ENCODE results near the gene SLC33A1.
"Not testable (repeated sequence)": the region's sequence is repeated elsewhere in the genome, so short reads cannot be mapped to it uniquely, and the experiment has no call there.

SLC33A1 gene

DNA sequence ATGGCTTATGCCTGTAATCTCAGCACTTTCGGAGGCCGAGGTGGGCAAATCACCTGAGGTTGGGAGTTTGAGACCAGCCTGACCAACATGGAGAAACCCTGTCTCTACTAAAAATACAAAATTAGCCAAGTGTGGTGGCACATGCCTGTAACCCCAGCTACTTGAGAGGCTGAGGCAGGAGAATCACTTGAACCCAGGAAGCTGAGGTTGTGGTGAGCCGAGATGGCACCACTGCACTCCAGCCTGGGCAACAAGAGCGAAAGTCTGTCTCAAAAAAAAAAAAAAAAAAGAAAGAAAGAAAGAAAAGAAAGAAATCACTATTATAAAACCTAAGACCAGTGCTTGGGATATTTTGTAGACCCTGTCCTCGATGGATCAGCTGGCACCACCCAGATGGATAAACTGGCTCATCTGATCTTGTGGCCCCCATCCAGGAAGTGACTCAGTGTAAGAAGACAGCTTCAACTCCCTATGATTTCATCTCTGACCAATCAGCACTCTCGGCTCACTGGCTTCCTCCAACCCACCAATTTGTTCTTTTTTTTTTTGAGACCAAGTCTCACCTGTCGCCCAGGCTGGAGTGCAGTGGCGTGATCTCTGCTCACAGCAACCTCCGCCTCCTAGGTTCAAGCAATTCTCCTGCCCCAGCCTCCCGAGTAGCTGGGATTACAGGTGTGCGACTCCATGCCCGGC, 8.2 kb upstream of the SLC33A1 start:
- H3K27ac ChIP-seq (ENCODE audit: insufficient read depth, low read depth, low read length, poor library complexity, severe bottlenecking); H3K4me3 ChIP-seq (ENCODE audit: insufficient read depth, low read depth, low read length); H3K4me1 ChIP-seq (ENCODE audit: control insufficient read depth, insufficient read depth, low read length); H3K36me3 ChIP-seq (ENCODE audit: control insufficient read depth, insufficient read depth, low read length); H3K27me3 ChIP-seq (ENCODE audit: control insufficient read depth, insufficient read depth, low read length, poor library complexity, severe bottlenecking); H3K9me3 ChIP-seq (ENCODE audit: control insufficient read depth, low read length): not testable (repeated sequence)
- 89 to 93% methylated on average over 11 to 12 of the region's 12 CpGs for WGBS, 2 experiments

DNA sequence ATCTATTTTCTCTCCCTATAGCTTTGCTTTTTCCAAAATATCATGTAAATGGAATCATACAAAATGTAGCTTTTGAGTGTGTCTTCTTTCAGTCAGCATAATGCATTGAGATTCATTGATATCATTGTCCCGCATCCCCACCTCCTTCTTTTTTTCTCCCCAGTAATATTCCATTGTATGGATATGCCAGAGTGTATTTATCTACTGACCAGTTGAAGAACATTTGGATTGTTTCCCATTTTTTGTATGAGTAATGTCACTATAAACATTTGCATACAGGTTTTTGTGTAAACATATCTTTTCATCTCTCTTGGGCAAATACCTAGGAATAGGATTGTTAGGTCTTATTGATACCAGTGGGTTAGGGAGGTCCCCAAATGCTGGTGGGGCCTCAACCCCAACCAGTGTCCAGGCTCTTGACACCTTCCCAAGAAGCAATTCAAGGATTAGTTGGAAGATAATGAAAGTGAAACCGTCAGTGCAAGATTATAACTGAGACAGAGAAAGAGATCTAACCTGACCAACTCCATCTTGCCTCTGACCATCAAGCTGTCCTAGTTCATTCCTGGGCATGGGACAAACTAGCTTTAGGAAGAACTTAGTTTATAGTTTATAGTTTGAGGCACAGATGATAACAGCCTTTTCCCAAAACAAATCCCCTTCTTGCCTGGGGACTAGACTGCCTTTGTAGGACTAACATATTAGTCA, 7.4 kb upstream of the SLC33A1 start:
- Histone ChIP-seq H3K4me3 (ENCODE audit: insufficient read depth, low read depth, low read length) (no peak overlapping the region), H3K27ac (ENCODE audit: insufficient read depth, low read depth, low read length, poor library complexity, severe bottlenecking) (no peak overlapping the region), H3K36me3 (ENCODE audit: control insufficient read depth, insufficient read depth, low read length) (no peaks in the 10 kb centered on the region), H3K4me1 (ENCODE audit: control insufficient read depth, insufficient read depth, low read length) (no peaks in the 10 kb centered on the region), H3K27me3 (ENCODE audit: control insufficient read depth, insufficient read depth, low read length, poor library complexity, severe bottlenecking) (no peaks in the 10 kb centered on the region), H3K9me3 (ENCODE audit: control insufficient read depth, low read length) (no peaks in the 10 kb centered on the region)
- 78 to 100% methylated on average over 1 to 2 of the region's 2 CpGs for WGBS, 2 experiments

DNA sequence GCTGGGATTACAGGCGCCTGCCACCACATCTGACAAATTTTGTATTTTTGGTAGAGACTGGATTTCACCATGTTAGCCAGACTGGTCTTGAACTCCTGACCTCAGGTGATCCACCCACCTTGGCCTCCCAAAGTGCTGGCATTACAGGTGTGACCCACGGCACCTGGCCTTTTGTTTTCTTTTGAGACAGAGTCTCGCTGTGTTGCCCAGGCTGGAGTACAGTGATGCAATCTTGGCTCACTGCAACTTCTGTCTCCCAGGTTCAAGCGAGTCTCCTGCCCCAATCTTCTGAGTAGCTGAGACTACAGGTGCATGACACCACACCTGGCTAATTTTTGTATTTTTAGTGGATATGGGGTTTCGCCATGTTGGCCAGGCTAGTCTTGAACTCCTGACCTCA, 6.2 kb upstream of the SLC33A1 start:
- WGBS, 2 experiments = 91% methylated on average over 5 of the region's 5 CpGs
- not testable (repeated sequence) for H3K27ac ChIP-seq (ENCODE audit: insufficient read depth, low read depth, low read length, poor library complexity, severe bottlenecking); H3K36me3 ChIP-seq (ENCODE audit: control insufficient read depth, insufficient read depth, low read length); H3K4me1 ChIP-seq (ENCODE audit: control insufficient read depth, insufficient read depth, low read length); H3K9me3 ChIP-seq (ENCODE audit: control insufficient read depth, low read length); H3K27me3 ChIP-seq (ENCODE audit: control insufficient read depth, insufficient read depth, low read length, poor library complexity, severe bottlenecking); H3K4me3 ChIP-seq (ENCODE audit: insufficient read depth, low read depth, low read length)

DNA sequence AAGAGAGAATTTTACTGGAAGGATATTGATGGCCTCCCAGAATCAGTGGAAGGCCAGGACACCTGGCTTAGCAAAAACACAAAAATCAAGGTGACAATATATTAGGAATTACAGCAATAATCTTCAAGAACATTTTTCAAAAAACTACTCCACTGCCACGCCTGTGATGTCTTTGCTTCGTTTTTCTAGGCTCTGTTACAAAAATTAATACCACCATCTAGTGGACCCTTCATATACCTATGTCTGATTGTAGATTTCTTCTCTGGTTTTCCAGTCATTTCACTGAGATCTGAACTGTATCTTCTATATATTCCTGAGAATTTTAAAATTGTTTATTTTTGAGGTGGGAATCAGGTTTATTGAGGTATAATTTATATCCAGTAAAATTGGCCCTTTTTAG, 5.6 kb upstream of the SLC33A1 start:
- H3K27ac ChIP-seq (ENCODE audit: insufficient read depth, low read depth, low read length, poor library complexity, severe bottlenecking) = no peak overlapping the region
- H3K27me3 ChIP-seq (ENCODE audit: control insufficient read depth, insufficient read depth, low read length, poor library complexity, severe bottlenecking) = no peaks in the 10 kb centered on the region
- no peak overlapping the region for H3K4me3 ChIP-seq (ENCODE audit: insufficient read depth, low read depth, low read length)
- H3K4me1 ChIP-seq (ENCODE audit: control insufficient read depth, insufficient read depth, low read length) = no peaks in the 10 kb centered on the region
- no peaks in the 10 kb centered on the region for H3K9me3 ChIP-seq (ENCODE audit: control insufficient read depth, low read length)
- H3K36me3 ChIP-seq (ENCODE audit: control insufficient read depth, insufficient read depth, low read length) = no peaks in the 10 kb centered on the region
- 59 to 79% methylated on average over 2 of the region's 2 CpGs for WGBS, 2 experiments

DNA sequence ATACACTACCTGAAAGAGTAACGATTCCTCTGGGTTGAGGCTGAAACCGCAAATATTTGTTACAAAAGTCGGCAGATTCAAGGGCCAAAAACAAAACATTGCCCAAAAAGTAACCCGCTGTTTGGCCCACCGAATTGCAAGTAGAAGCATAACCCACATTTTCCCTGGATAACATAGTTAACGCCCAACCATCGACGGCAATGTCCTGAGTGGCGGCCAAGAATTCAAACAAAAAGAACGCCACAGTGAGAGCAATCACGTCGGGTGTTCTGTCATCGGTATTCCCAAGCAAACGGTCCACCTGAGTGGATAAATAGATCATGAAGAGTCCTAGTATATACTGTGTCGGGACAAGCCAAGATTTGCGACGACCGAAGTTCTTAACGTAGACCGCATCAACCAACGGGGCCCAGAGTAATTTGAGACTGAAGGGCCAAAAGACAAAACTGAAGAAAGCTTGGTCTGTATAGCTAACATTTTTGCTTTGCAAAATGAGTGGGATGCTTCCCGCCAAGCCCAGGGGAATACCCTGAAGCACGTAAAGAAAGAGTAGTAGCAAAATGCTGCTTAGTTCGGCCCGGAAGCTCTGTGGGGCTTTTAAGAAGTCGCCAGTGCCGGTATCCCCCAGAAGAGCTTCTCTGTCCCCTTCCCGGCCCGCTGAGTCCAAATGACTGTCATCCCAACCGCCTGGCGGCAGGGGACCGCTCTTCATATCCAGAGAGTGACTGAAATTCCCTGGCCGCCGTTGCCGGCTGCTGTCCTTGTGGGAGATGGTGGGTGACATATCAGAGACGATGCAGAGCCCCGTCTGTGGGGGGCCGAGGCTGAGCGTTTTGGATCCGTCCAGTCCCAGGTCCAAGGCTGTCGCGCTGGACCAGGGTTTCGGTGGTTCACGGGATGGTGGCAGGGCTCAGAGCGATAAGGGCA, 750 bp downstream of the SLC33A1 start:
- 3% methylated on average over 45 of the region's 45 CpGs for WGBS, 2 experiments
- Histone ChIP-seq H3K27me3 (ENCODE audit: control insufficient read depth, insufficient read depth, low read length, poor library complexity, severe bottlenecking) (no peaks in the 10 kb centered on the region), H3K4me3 (ENCODE audit: insufficient read depth, low read depth, low read length) (peak overlapping the region; percentile 91), H3K36me3 (ENCODE audit: control insufficient read depth, insufficient read depth, low read length) (no peaks in the 10 kb centered on the region), H3K27ac (ENCODE audit: insufficient read depth, low read depth, low read length, poor library complexity, severe bottlenecking) (no peak overlapping the region), H3K4me1 (ENCODE audit: control insufficient read depth, insufficient read depth, low read length) (peaks cover 4% of the 10 kb centered on the region), H3K9me3 (ENCODE audit: control insufficient read depth, low read length) (no peaks in the 10 kb centered on the region)

DNA sequence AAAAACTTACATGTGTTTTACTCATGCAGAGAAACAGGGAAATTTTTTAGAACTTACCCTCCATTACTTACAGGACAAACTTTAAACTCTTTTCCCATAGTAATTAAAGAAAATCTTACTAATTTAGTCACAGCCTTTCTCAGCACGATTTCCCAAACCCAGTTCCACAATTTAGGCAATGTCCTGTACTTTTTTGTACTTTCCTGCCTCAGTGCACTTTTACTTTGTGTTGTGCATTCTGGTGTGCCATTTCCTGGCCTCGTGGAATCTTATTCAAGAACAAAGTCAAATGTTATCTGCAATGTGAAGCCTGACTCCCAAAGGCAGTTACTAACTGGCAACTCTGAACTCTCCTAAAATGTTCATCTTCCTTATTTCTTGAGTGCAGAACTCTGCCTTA, 1.9 kb downstream of the SLC33A1 start:
- peak overlapping the region; percentile 91 for H3K4me3 ChIP-seq (ENCODE audit: insufficient read depth, low read depth, low read length)
- H3K36me3 ChIP-seq (ENCODE audit: control insufficient read depth, insufficient read depth, low read length) = no peaks in the 10 kb centered on the region
- no peak overlapping the region for H3K27ac ChIP-seq (ENCODE audit: insufficient read depth, low read depth, low read length, poor library complexity, severe bottlenecking)
- H3K9me3 ChIP-seq (ENCODE audit: control insufficient read depth, low read length) = no peaks in the 10 kb centered on the region
- WGBS, 2 experiments = 67 to 75% methylated on average over 2 of the region's 2 CpGs
- H3K4me1 ChIP-seq (ENCODE audit: control insufficient read depth, insufficient read depth, low read length) = peaks cover 4% of the 10 kb centered on the region
- no peaks in the 10 kb centered on the region for H3K27me3 ChIP-seq (ENCODE audit: control insufficient read depth, insufficient read depth, low read length, poor library complexity, severe bottlenecking)

DNA sequence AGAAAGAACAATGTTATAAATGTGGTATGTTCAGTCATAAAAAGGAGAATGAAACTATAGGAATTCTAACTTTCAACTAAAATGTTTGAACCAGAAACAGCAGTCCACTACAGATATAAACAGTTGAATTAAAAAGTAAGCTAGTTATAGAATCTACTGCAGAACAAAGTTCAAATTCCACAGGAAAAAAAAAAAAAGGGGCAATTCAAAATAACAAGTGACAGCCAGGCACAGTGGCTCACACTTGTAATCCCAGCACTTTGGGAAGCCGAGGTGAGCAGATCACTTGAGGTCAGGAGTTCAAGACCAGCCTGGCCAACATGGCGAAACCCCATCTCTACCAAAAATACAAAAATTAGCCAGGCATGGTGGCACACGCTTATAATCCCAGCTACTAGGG, 4.8 kb downstream of the SLC33A1 start:
- H3K36me3 ChIP-seq (ENCODE audit: control insufficient read depth, insufficient read depth, low read length); H3K9me3 ChIP-seq (ENCODE audit: control insufficient read depth, low read length); H3K27me3 ChIP-seq (ENCODE audit: control insufficient read depth, insufficient read depth, low read length, poor library complexity, severe bottlenecking); H3K4me3 ChIP-seq (ENCODE audit: insufficient read depth, low read depth, low read length); H3K27ac ChIP-seq (ENCODE audit: insufficient read depth, low read depth, low read length, poor library complexity, severe bottlenecking); H3K4me1 ChIP-seq (ENCODE audit: control insufficient read depth, insufficient read depth, low read length): not testable (repeated sequence)
- WGBS, 2 experiments = 91 to 98% methylated on average over 3 of the region's 3 CpGs

DNA sequence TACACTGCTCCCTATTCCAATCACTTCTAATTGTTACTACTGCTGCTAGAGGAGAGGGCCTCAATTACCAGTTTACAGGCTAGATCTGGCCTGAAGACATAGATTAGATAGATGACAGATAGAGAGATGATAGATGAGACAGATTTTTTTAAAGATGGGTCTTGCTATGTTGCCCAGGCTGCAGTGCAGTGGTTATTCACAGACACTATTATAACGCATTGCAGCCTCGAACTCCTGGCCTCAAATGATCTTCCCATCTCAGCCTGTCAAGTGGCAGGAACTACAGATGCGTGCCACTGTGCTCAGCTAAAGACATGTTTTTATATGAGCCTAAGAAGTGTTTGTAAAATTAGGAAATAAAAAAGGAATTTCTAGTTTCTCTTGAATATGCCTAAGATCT, 6.2 kb downstream of the SLC33A1 start:
- Histone ChIP-seq H3K36me3 (ENCODE audit: control insufficient read depth, insufficient read depth, low read length) (no peaks in the 10 kb centered on the region), H3K9me3 (ENCODE audit: control insufficient read depth, low read length) (no peaks in the 10 kb centered on the region), H3K4me1 (ENCODE audit: control insufficient read depth, insufficient read depth, low read length) (peaks cover 4% of the 10 kb centered on the region), H3K27ac (ENCODE audit: insufficient read depth, low read depth, low read length, poor library complexity, severe bottlenecking) (no peak overlapping the region), H3K27me3 (ENCODE audit: control insufficient read depth, insufficient read depth, low read length, poor library complexity, severe bottlenecking) (no peaks in the 10 kb centered on the region), H3K4me3 (ENCODE audit: insufficient read depth, low read depth, low read length) (no peak overlapping the region)
- 93 to 99% methylated on average over 3 of the region's 3 CpGs for WGBS, 2 experiments

DNA sequence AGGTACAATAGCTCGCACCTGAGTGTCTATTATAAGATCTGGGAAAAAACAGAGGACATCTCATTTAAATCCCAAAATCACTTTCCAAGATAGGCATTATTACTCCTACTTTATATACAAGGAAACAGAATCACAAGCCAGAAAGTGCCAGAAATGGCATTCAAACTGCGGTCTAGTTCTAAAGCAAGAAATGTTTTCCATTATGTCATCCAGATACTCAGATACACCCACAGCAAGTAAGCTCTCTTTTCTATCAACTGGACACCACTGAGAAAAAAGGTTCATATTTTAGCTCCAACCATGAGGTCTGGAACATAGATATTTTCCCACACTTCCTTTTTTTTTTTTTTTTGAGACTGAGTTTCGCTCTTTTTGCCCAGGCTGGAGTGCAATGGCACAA, 8.1 kb downstream of the SLC33A1 start:
- Histone ChIP-seq H3K27me3 (ENCODE audit: control insufficient read depth, insufficient read depth, low read length, poor library complexity, severe bottlenecking) (no peaks in the 10 kb centered on the region), H3K36me3 (ENCODE audit: control insufficient read depth, insufficient read depth, low read length) (no peaks in the 10 kb centered on the region), H3K27ac (ENCODE audit: insufficient read depth, low read depth, low read length, poor library complexity, severe bottlenecking) (no peak overlapping the region), H3K4me3 (ENCODE audit: insufficient read depth, low read depth, low read length) (no peak overlapping the region), H3K4me1 (ENCODE audit: control insufficient read depth, insufficient read depth, low read length) (no peaks in the 10 kb centered on the region), H3K9me3 (ENCODE audit: control insufficient read depth, low read length) (no peaks in the 10 kb centered on the region)
- WGBS, 2 experiments = 92 to 95% methylated on average over 3 of the region's 3 CpGs

DNA sequence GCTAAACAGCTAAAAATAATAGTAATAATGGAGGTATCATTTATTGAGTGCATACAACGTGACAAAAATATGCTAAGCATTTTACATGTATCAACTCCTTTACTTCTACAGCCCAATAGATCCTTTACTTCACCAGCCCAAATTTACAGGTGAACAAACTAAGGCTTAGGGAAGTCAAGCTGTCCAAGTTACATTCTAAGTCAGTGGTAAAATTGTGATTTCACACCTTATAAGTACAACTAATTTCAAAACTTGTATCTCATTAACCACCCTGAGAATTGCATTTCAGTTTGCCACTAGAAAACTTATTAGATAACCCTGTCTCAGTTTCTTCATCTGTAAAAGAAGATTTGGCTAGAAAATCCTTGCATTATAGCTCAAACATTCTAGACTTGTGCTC, 10.7 kb downstream of the SLC33A1 start:
- no peaks in the 10 kb centered on the region for H3K9me3 ChIP-seq (ENCODE audit: control insufficient read depth, low read length)
- 91% methylated on average over 1 of the region's 1 CpG; no CpG with 5 or more reads in 1 of the 2 experiments for WGBS, 2 experiments
- H3K4me3 ChIP-seq (ENCODE audit: insufficient read depth, low read depth, low read length) = no peak overlapping the region
- no peaks in the 10 kb centered on the region for H3K36me3 ChIP-seq (ENCODE audit: control insufficient read depth, insufficient read depth, low read length)
- no peaks in the 10 kb centered on the region for H3K4me1 ChIP-seq (ENCODE audit: control insufficient read depth, insufficient read depth, low read length)
- no peak overlapping the region for H3K27ac ChIP-seq (ENCODE audit: insufficient read depth, low read depth, low read length, poor library complexity, severe bottlenecking)
- H3K27me3 ChIP-seq (ENCODE audit: control insufficient read depth, insufficient read depth, low read length, poor library complexity, severe bottlenecking) = no peaks in the 10 kb centered on the region

All from ectodermal cell (in vitro differentiated cells).